Calu3 (cell line): Measurements from ENCODE around the gene ELF1. TPM values are rescaled to one million over a fixed set of nuclear protein-coding genes. Genes with fewer than 3 reads are reported as not detected.
"Not testable (repeated sequence)": the region's sequence is repeated elsewhere in the genome, so short reads cannot be mapped to it uniquely, and the experiment has no call there.

Experiments
- BruUV-seq: library from RNA; stranded (reverse); fragments of 400-500 nt; replicated peaks from 2 replicates; lab custom pipeline; 2021; lab: Mats Ljungman, UMichigan
- CTCF ChIA-PET: fragments of 300-600 bp; sonication (Branson Sonifier 250); formaldehyde crosslinking; loops from one replicate; lab custom pipeline; 2022; ENCODE audit warnings: antibody characterized with exemption; lab: Charles Lee
- DNase-seq: peaks from one replicate; pipeline ENCODE4 v3.0.0; 2022
- H3K27ac Mint-ChIP-seq: one replicate; pipeline ENCODE4 v1.8.0; 2022; ENCODE audit warnings: mixed read lengths; ENCODE audit not compliant: unreplicated experiment
- H3K27me3 Mint-ChIP-seq: one replicate; pipeline ENCODE4 v1.8.0; 2022; ENCODE audit warnings: mixed read lengths; ENCODE audit not compliant: unreplicated experiment
- H3K36me3 Mint-ChIP-seq: one replicate; pipeline ENCODE4 v1.8.0; 2022; ENCODE audit warnings: mild to moderate bottlenecking, moderate library complexity, mixed read lengths; ENCODE audit not compliant: insufficient read depth, unreplicated experiment
- H3K4me1 Mint-ChIP-seq: one replicate; pipeline ENCODE4 v1.8.0; 2022; ENCODE audit warnings: mild to moderate bottlenecking, low read depth, mixed read lengths; ENCODE audit not compliant: unreplicated experiment
- H3K4me3 Mint-ChIP-seq: one replicate; pipeline ENCODE4 v1.8.0; 2022; ENCODE audit warnings: mild to moderate bottlenecking, low read depth, moderate library complexity, mixed read lengths; ENCODE audit not compliant: unreplicated experiment
- H3K9me3 Mint-ChIP-seq: one replicate; pipeline ENCODE4 v1.8.0; 2022; ENCODE audit warnings: low read depth, mixed read lengths; ENCODE audit not compliant: unreplicated experiment
- intact Hi-C: fragments of 100-400 bp; cut with micrococcal nuclease; formaldehyde crosslinking; loops from one replicate; pipeline ENCODE4 v1.10.0; 2022; ENCODE audit not compliant: unreplicated experiment
- total RNA-seq: library from RNA; stranded (reverse); gene quantifications from 2 replicates; pipeline ENCODE4 v1.2.3, GENCODE V29; 2022
- TF ChIP-seq, protein P1 (sequence below): fragments of 200-600 bp; IDR thresholded peaks from one replicate; pipeline ENCODE4 v1.8.0; 2022; ENCODE audit warnings: antibody characterized with exemption; ENCODE audit not compliant: unreplicated experiment

Gene ELF1
- total RNA-seq, 1 experiment from 2014 or later, result 63.5 TPM

DNA sequence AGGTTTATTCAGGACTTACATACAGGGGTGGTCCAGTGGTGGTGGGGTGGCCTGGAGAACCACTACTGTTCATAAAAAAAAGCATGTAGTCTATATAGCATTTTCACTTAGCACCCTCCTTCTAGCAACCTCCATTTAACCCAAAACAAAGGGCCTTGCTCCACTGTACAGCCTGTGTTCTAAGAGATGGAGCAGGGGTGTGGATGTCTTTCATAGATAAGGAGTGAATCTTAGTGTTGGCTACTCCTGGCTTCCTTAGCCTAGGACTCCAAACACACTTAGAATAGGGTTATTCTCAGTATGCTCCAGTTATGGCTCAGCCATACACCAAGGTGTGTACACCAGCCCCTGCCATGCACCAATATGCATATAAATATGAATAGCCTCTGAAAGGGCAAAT, 95.2 kb downstream of the ELF1 start:
- Mint-ChIP-seq H3K4me1 (peaks cover 10% of the 10 kb centered on the region), H3K4me3 (no peak overlapping the region), H3K9me3 (peaks cover 2% of the 10 kb centered on the region), H3K27ac (no peak overlapping the region), H3K27me3 (no peaks in the 10 kb centered on the region), H3K36me3 (peaks cover 33% of the 10 kb centered on the region)
- intact Hi-C loops, result loop anchor here (5.0 kb wide), 1 partner anchor 133 kb away; no protein-coding TSS in a partner anchor
- CTCF ChIA-PET, result interaction anchor here (0.6 kb wide), 1 partner anchor 138 kb away, joined by 3 read pairs; no protein-coding TSS in a partner anchor
- TF ChIP-seq, protein P1, sequence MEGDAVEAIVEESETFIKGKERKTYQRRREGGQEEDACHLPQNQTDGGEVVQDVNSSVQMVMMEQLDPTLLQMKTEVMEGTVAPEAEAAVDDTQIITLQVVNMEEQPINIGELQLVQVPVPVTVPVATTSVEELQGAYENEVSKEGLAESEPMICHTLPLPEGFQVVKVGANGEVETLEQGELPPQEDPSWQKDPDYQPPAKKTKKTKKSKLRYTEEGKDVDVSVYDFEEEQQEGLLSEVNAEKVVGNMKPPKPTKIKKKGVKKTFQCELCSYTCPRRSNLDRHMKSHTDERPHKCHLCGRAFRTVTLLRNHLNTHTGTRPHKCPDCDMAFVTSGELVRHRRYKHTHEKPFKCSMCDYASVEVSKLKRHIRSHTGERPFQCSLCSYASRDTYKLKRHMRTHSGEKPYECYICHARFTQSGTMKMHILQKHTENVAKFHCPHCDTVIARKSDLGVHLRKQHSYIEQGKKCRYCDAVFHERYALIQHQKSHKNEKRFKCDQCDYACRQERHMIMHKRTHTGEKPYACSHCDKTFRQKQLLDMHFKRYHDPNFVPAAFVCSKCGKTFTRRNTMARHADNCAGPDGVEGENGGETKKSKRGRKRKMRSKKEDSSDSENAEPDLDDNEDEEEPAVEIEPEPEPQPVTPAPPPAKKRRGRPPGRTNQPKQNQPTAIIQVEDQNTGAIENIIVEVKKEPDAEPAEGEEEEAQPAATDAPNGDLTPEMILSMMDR, result no peak
- no peak for DNase-seq
- no TSS peak for BruUV-seq

DNA sequence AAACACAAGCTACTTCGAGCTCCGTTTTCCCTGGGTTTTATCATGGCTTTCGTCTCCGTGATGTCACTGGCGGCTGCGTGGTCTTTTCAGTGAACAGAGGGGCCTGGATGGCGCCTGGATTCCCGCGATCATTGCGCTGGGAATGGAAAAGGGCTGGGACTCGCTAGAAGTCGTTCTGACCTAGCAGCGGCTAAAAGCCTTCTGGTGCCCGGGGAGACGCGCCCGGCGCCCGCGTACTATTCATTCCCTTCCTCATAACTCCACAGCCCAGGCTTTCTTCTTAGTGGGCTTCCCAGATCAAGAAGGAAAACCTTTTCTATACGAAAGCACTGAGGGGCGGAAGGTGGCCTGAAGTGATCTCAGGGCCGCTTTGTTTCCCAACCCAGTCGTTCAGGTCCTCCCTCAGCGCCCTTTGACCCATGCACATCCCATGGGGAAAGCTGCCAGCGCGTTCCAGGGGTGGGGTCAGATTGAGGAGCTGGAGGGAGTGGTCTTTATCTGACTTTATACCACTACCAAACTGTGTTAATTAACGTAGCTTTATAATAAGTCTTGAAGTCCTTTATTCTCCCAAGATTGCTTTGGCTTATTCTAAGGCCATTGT, 96.6 kb downstream of the ELF1 start:
- peaks cover 30% of the 10 kb centered on the region for H3K36me3 Mint-ChIP-seq
- H3K27me3 Mint-ChIP-seq, result no peaks in the 10 kb centered on the region
- no peak for DNase-seq
- H3K9me3 Mint-ChIP-seq, result peaks cover 2% of the 10 kb centered on the region
- peaks cover 10% of the 10 kb centered on the region for H3K4me1 Mint-ChIP-seq
- TF ChIP-seq, protein P1, result no peak
- H3K27ac Mint-ChIP-seq, result no peak overlapping the region
- no TSS peak for BruUV-seq
- CTCF ChIA-PET, result interaction anchor here (0.6 to 1.3 kb wide), 3 partner anchors 27 to 52 kb away, joined by 3 to 6 read pairs (median 3); no protein-coding TSS in a partner anchor
- H3K4me3 Mint-ChIP-seq, result peak overlapping the region; percentile 85
- intact Hi-C loops, result loop anchor here (5.0 kb wide), 1 partner anchor 135 kb away; no protein-coding TSS in a partner anchor

DNA sequence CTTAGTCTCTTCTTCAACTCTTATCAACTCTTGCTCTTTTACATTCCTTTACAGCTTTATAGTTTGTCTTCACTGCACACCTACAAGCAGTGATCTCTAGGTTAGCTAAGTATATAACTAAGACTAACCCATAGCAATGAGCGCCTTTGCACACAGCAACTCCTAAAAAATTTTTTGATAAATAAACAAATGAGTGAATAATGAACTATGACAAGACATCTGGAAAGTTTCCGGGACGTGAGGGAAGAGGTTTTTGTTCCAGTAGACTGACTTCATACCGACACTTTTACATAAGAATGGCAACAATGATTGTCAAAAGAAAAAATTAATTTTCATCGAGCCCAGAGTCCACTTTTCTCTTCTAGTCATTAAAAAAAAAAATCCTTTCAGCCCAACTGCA, 98.3 kb downstream of the ELF1 start:
- CTCF ChIA-PET, result interaction anchor here (1.2 to 1.3 kb wide), 3 partner anchors 25 to 131 kb away, joined by 3 to 9 read pairs (median 6); partner anchors contain the start of gene SLC25A15
- H3K4me1 Mint-ChIP-seq, result peaks cover 24% of the 10 kb centered on the region
- peak overlapping the region; percentile 90 for H3K27ac Mint-ChIP-seq
- peaks cover 26% of the 10 kb centered on the region for H3K36me3 Mint-ChIP-seq
- no peak for DNase-seq
- peaks cover 2% of the 10 kb centered on the region for H3K9me3 Mint-ChIP-seq
- TF ChIP-seq, protein P1, result no peak
- intact Hi-C loops, result loop anchor here (1.0 to 5.0 kb wide), 3 partner anchors 131 to 144 kb away; no protein-coding TSS in a partner anchor
- no peaks in the 10 kb centered on the region for H3K27me3 Mint-ChIP-seq
- H3K4me3 Mint-ChIP-seq, result peak overlapping the region; percentile 85
- TSS peak; percentile 73 for BruUV-seq

DNA sequence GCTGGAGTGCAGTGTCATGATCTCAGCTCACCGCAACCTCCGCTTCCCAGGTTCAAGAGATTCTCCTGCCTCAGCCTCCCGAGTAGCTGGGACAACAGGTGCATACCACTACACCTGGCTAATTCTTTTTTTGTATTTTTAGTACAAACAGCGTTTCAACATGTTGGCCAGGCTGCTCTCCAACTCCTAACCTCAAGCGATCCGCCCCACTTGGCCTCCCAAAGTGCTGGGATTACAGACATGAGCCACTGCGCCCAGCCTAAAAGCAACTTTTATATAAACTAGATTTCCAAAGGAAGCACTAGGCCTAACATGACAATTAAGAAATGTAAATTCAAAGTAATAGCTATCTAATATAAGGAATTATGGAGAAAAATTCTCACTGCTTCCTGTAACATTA, 99.2 kb downstream of the ELF1 start:
- not testable (repeated sequence) for H3K9me3 Mint-ChIP-seq, H3K27me3 Mint-ChIP-seq, BruUV-seq, DNase-seq
- intact Hi-C loops, result loop anchor here (5.0 kb wide), 1 partner anchor 137 kb away; no protein-coding TSS in a partner anchor
- H3K4me3 Mint-ChIP-seq, result peak overlapping the region; percentile 85
- peaks cover 33% of the 10 kb centered on the region for H3K4me1 Mint-ChIP-seq
- CTCF ChIA-PET, result interaction anchor here (1.2 kb wide), 1 partner anchor 39 kb away, joined by 3 read pairs; no protein-coding TSS in a partner anchor
- peaks cover 26% of the 10 kb centered on the region for H3K36me3 Mint-ChIP-seq
- peak overlapping the region; percentile 90 for H3K27ac Mint-ChIP-seq
